CD4-positive, alpha-beta memory T cell (primary cell): ENCODE results near the gene UNG. TPM values are rescaled to one million over a fixed set of nuclear protein-coding genes. Genes with fewer than 3 reads are reported as not detected.

Experiments
- CTCF ChIA-PET: fragments of 350-600 bp; sonication (Branson Sonifier 250); formaldehyde crosslinking; loops from one replicate; lab custom pipeline; 2021; ENCODE audit warnings: inconsistent platforms; ENCODE audit not compliant: partially characterized antibody; lab: Charles Lee
- POLR2A ChIA-PET: fragments of 350-600 bp; sonication (Branson Sonifier 250); formaldehyde crosslinking; loops from one replicate; lab custom pipeline; 2021; ENCODE audit not compliant: partially characterized antibody; lab: Charles Lee
- DNase-seq, 5 donors: peaks; one replicate each; pipeline versions ENCODE4 v3.0.0 to v3.0.0-alpha.2; 2020 to 2022; ENCODE audit warnings: mixed read lengths in 1 of 5
- H3K27ac ChIP-seq: one replicate; pipeline ENCODE4 v1.7.0; 2013; ENCODE audit warnings: low read depth, low read length
- H3K27me3 ChIP-seq: 2 replicates; pipeline ENCODE4 v1.7.0; 2013; ENCODE audit warnings: mild to moderate bottlenecking, low read length, moderate library complexity; ENCODE audit not compliant: insufficient read depth
- H3K36me3 ChIP-seq: 2 replicates; pipeline ENCODE4 v1.7.0; 2013; ENCODE audit warnings: mild to moderate bottlenecking, low read length, moderate library complexity; ENCODE audit not compliant: insufficient read depth
- H3K4me1 ChIP-seq: 2 replicates; pipeline ENCODE4 v1.7.0; 2013; ENCODE audit warnings: mild to moderate bottlenecking, low read length, moderate library complexity; ENCODE audit not compliant: insufficient read depth
- H3K4me3 ChIP-seq, 2 donors: one replicate each; pipeline ENCODE4 v1.7.0; 2013; ENCODE audit warnings: low read length in 2 of 2, mild to moderate bottlenecking in 1 of 2
- H3K9me3 ChIP-seq, 2 donors: one replicate each; pipeline ENCODE4 v1.7.0; 2013; ENCODE audit warnings: low read length in 2 of 2, control low read depth in 1 of 2; ENCODE audit not compliant: control insufficient read depth in 1 of 2
- H3K27ac Mint-ChIP-seq, 7 donors: one replicate each; pipeline ENCODE4 v1.8.0; 2020 to 2021; ENCODE audit warnings: mixed read lengths in 7 of 7, mild to moderate bottlenecking in 6 of 7, inconsistent platforms in 3 of 7, moderate library complexity in 3 of 7
- H3K27me3 Mint-ChIP-seq, 2 donors: one replicate each; pipeline ENCODE4 v1.8.0; 2020 to 2021; ENCODE audit warnings: mixed read lengths in 2 of 2
- H3K36me3 Mint-ChIP-seq, 2 donors: one replicate each; pipeline ENCODE4 v1.8.0; 2020 to 2021; ENCODE audit warnings: mixed read lengths in 2 of 2, inconsistent platforms in 1 of 2, mild to moderate bottlenecking in 1 of 2
- H3K4me1 Mint-ChIP-seq, 4 donors: one replicate each; pipeline ENCODE4 v1.8.0; 2020 to 2021; ENCODE audit warnings: mixed read lengths in 4 of 4, mild to moderate bottlenecking in 1 of 4
- H3K4me3 Mint-ChIP-seq, 8 donors: one replicate each; pipeline ENCODE4 v1.8.0; 2020 to 2021; ENCODE audit warnings: mixed read lengths in 8 of 8, mild to moderate bottlenecking in 7 of 8, moderate library complexity in 6 of 8, inconsistent platforms in 3 of 8
- H3K9me3 Mint-ChIP-seq, 8 donors: one replicate each; pipeline ENCODE4 v1.8.0; 2020 to 2021; ENCODE audit warnings: mixed read lengths in 8 of 8, mild to moderate bottlenecking in 5 of 8, inconsistent platforms in 3 of 8, moderate library complexity in 1 of 8
- intact Hi-C: fragments of 100-400 bp; cut with micrococcal nuclease; formaldehyde crosslinking; loops from one replicate; pipeline ENCODE4 v1.15.1; 2023
- polyA plus RNA-seq, 2 donors: library from polyadenylated mRNA; unstranded; fragments of 300-500 nt; fragmentation: Illumina TruSeq; gene quantifications; one replicate each; pipeline ENCODE4 v1.2.3, GENCODE V29; 2021
- total RNA-seq, 2 experiments: library from RNA; stranded (reverse); gene quantifications; one replicate each; pipeline ENCODE4 v1.2.3, GENCODE V29; 2021

Gene UNG
- total and polyA plus RNA-seq, 4 experiments from 2014 or later = 18.5 to 47.1 (median 31.3) TPM

DNA sequence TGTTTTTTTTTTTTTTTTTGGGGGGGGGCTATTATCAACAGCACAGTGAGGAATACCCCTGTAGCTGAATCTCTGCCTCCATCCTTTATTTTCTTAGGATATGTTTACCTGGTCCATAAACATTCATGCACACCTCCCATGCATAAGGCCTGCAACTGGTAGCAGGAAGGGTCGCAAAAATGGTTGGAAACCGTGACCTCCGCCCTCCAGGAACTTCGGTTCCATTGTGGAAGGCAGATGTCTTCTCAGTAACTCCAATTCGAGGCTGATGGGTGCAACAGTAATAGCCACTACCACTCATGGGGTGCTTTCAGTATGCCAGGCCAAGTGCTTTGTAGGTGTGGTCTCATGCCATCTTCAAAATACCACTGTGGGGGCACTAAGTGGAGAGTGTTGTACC is 59.2 kb downstream of the UNG start:
- Mint-ChIP-seq H3K36me3 (no peaks in the 10 kb centered on the region), H3K9me3 (no peaks in the 10 kb centered on the region), H3K27ac (peak overlapping the region in 1 of 7 donors; percentile 13), H3K27me3 (no peaks in the 10 kb centered on the region), H3K4me1 (peaks cover 10 to 24% (median 16%) of the 10 kb centered on the region in 4 donors), H3K4me3 (peak overlapping the region in 1 of 8 donors; percentile 20)
- ChIA-PET POLR2A (interaction anchor here (0.6 kb wide), 1 partner anchor 276 kb away, joined by 5 read pairs; no protein-coding TSS in a partner anchor), CTCF (interaction anchor here (0.8 kb wide), 1 partner anchor 10 kb away, joined by 3 read pairs; no protein-coding TSS in a partner anchor)
- Histone ChIP-seq H3K9me3 (no peaks in the 10 kb centered on the region), H3K4me3 (no peak overlapping the region), H3K4me1 (peaks cover 15% of the 10 kb centered on the region), H3K27me3 (no peaks in the 10 kb centered on the region), H3K27ac (no peak overlapping the region), H3K36me3 (no peaks in the 10 kb centered on the region)
- intact Hi-C loops = loop anchor here (10.0 kb wide), 1 partner anchor 592 kb away; the partner anchor contains the start of genes ISCU and SART3
- DNase-seq = no peak

DNA sequence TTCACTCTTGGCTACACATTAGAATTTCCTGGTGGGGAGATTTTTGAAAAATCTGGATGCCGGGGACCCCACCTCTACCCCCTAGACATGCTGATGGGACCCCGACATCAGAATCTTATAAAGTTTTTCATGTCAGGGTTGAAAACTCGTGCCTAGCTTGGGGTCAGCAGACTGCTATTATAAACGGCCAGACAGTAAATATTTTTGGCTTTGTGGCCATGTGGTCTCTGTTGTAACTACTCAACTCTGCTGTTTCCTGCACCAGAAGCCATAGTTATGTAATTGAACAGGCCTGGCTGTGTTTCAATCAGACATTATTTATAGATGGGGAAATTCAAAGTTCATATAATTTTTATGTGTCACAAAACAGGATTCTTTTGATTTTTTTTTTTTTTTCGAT is 60.6 kb downstream of the UNG start:
- POLR2A ChIA-PET = no interaction called here
- intact Hi-C loops = loop anchor here (10.0 kb wide), 1 partner anchor 593 kb away; the partner anchor contains the start of genes ISCU and SART3
- peaks cover 0 to 2% of the 10 kb centered on the region in 2 donors for H3K36me3 Mint-ChIP-seq

DNA sequence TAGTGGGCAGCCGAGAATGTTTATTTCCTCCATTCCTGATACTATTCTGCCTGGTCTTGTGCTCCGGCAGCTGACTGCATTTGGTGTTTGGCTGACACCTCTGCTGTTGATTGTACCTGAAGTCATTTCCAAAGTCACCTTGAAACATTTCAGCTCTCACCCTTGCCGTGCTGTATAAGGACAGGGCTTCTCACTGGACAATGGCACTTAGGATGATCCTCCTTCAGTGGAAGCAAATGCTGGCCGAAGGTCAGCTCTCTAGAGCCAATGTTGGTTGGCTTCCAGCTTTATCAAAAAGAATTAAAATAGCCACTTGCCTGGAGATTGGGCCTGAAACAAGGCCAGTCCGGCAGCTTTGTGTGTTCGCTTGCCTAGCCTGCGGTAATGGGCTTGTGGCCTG is 63.0 kb downstream of the UNG start:
- no peaks in the 10 kb centered on the region for H3K9me3 Mint-ChIP-seq
- intact Hi-C loops = no loop called here
- no peak overlapping the region for H3K4me3 Mint-ChIP-seq
- H3K27me3 Mint-ChIP-seq = no peaks in the 10 kb centered on the region
- DNase-seq = no peak
- no peak overlapping the region for H3K27ac Mint-ChIP-seq
- peaks cover 0 to 2% of the 10 kb centered on the region in 2 donors for H3K36me3 Mint-ChIP-seq
- no peaks in the 10 kb centered on the region for H3K36me3 ChIP-seq
- no peaks in the 10 kb centered on the region for H3K9me3 ChIP-seq
- H3K27ac ChIP-seq = no peak overlapping the region
- H3K27me3 ChIP-seq = no peaks in the 10 kb centered on the region
- H3K4me1 ChIP-seq = peaks cover 3% of the 10 kb centered on the region
- ChIA-PET CTCF (no interaction called here), POLR2A (no interaction called here)
- H3K4me1 Mint-ChIP-seq = peaks cover 5 to 12% (median 6%) of the 10 kb centered on the region in 4 donors
- H3K4me3 ChIP-seq = no peak overlapping the region

More for the DNA sequence above, 60.6 kb downstream of the UNG start:
- H3K4me3 ChIP-seq = no peak overlapping the region
- DNase-seq = no peak
- no peaks in the 10 kb centered on the region for H3K27me3 ChIP-seq
- H3K9me3 ChIP-seq = no peaks in the 10 kb centered on the region
- peaks cover 11 to 24% (median 16%) of the 10 kb centered on the region in 4 donors for H3K4me1 Mint-ChIP-seq
- H3K27ac Mint-ChIP-seq = no peak overlapping the region
- CTCF ChIA-PET = no interaction called here
- H3K4me3 Mint-ChIP-seq = no peak overlapping the region
- H3K9me3 Mint-ChIP-seq = no peaks in the 10 kb centered on the region
- H3K36me3 ChIP-seq = no peaks in the 10 kb centered on the region
- H3K27me3 Mint-ChIP-seq = no peaks in the 10 kb centered on the region
- peaks cover 15% of the 10 kb centered on the region for H3K4me1 ChIP-seq
- H3K27ac ChIP-seq = no peak overlapping the region

Other genes with a start within 250 kb of the UNG start
- gene SSH1, start 240.0 kb upstream of the UNG start, total RNA-seq = 10 to 100 TPM; 32.3 to 38.0 TPM
- gene SSH1, start 240.0 kb upstream of the UNG start, polyA plus RNA-seq = 1 to 10 TPM; 1.4 to 9.3 TPM
- not detected for gene DAO, start 217.5 kb upstream of the UNG start, total RNA-seq
- not detected for gene DAO, start 217.5 kb upstream of the UNG start, polyA plus RNA-seq
- gene SVOP, start 76.5 kb upstream of the UNG start, total RNA-seq = not detected
- not detected for gene SVOP, start 76.5 kb upstream of the UNG start, polyA plus RNA-seq
- gene USP30, start 45.0 kb upstream of the UNG start, total RNA-seq = 10 to 100 TPM in 1 of 2 experiments, 1 to 10 TPM in 1; 8.1 to 14.2 TPM
- gene USP30, start 45.0 kb upstream of the UNG start, polyA plus RNA-seq = 10 to 100 TPM in 1 of 2 donors, 1 to 10 TPM in 1; 6.8 to 13.9 TPM
- gene ALKBH2, start 4.1 kb upstream of the UNG start, total RNA-seq = 10 to 100 TPM; 12.9 to 14.4 TPM
- gene ALKBH2, start 4.1 kb upstream of the UNG start, polyA plus RNA-seq = 10 to 100 TPM; 15.0 to 16.4 TPM
- gene ACACB, start 19.0 kb downstream of the UNG start, total RNA-seq = 10 to 100 TPM; 46.7 to 47.1 TPM
- gene ACACB, start 19.0 kb downstream of the UNG start, polyA plus RNA-seq = 1 to 10 TPM in 1 of 2 donors, under 1 TPM in 1; 0.83 to 2.0 TPM
- not detected for gene FOXN4, start 211.7 kb downstream of the UNG start, total RNA-seq
- gene FOXN4, start 211.7 kb downstream of the UNG start, polyA plus RNA-seq = not detected